C4-2B (cell line): ENCODE data around the gene TSTD1.
"Not testable (repeated sequence)": the region's sequence is repeated elsewhere in the genome, so short reads cannot be mapped to it uniquely, and the experiment has no call there.

ENCODE experiments used
- H3K27ac ChIP-seq: fragments of 450-650 bp; 2 replicates; pipeline ENCODE4 v1.5.1; 2017
- CTCF ChIP-seq: fragments of 450-650 bp; conservative IDR thresholded peaks from 2 replicates; pipeline ENCODE4 v1.5.1; 2017; ENCODE audit warnings: mild to moderate bottlenecking
- ZFX ChIP-seq: fragments of 450-650 bp; IDR thresholded peaks from 2 replicates; pipeline ENCODE4 v1.6.1; 2017

The TSTD1 gene

GRCh38 chr1:161068306-161069234, 29.8 kb upstream of the TSTD1 start:
- TF ChIP-seq CTCF (no peak), ZFX (no peak)

GRCh38 chr1:161066694-161067093, 27.9 kb upstream of the TSTD1 start:
- no peak overlapping the region for H3K27ac ChIP-seq
- TF ChIP-seq CTCF (no peak), ZFX (no peak)

More at GRCh38 chr1:161068306-161069234, 29.8 kb upstream of the TSTD1 start:
- no peak overlapping the region for H3K27ac ChIP-seq

GRCh38 chr1:161065681-161066080, 26.9 kb upstream of the TSTD1 start:
- not testable (repeated sequence) for H3K27ac ChIP-seq

GRCh38 chr1:161063936-161064335, 25.2 kb upstream of the TSTD1 start:
- not testable (repeated sequence) for H3K27ac ChIP-seq

- no peak overlapping the region for H3K27ac ChIP-seq
- no peak for TF ChIP-seq CTCF
- no peak for TF ChIP-seq ZFX
Measured at GRCh38 chr1:161061419-161061818, 22.7 kb upstream of the TSTD1 start.

- no peak overlapping the region for H3K27ac ChIP-seq
Measured at GRCh38 chr1:161059293-161059692, 20.5 kb upstream of the TSTD1 start.

GRCh38 chr1:161054805-161055204, 16.0 kb upstream of the TSTD1 start:
- no peak overlapping the region for H3K27ac ChIP-seq
- TF ChIP-seq ZFX (no peak), CTCF (no peak)

More at GRCh38 chr1:161059293-161059692, 20.5 kb upstream of the TSTD1 start:
- TF ChIP-seq ZFX (no peak), CTCF (no peak)

GRCh38 chr1:161054232-161054631, 15.5 kb upstream of the TSTD1 start:
- TF ChIP-seq ZFX (no peak), CTCF (no peak)
- no peak overlapping the region for H3K27ac ChIP-seq
